SK-N-SH (cell line): ENCODE measurements around the gene HOXC11. TPM values are rescaled to one million over a fixed set of nuclear protein-coding genes. Genes with fewer than 3 reads are reported as not detected.

Experiments
- CTCF ChIA-PET: fragments of 300-600, 350-600 bp; formaldehyde crosslinking; extraction: SDS; loops from one replicate; lab custom pipeline; 2021; lab: Yijun Ruan, JAX
- POLR2A ChIA-PET: fragments of 350-600 bp; sonication (Branson Sonifier 250); formaldehyde crosslinking; extraction: SDS; loops from one replicate; lab custom pipeline; 2020; ENCODE audit warnings: antibody characterized with exemption, inconsistent platforms; lab: Yijun Ruan, JAX
- DNase-seq: peaks from one replicate; pipeline ENCODE4 v3.0.0; 2012
- H2AFZ ChIP-seq: fragments of 200-600 bp; sonication (generic); 2 replicates; pipeline ENCODE4 v1.8.1; 2016; ENCODE audit warnings: antibody characterized with exemption, mild to moderate bottlenecking, low read depth
- H3F3A ChIP-seq: fragments of 200-600 bp; sonication (generic); replicated peaks from 2 replicates; pipeline ENCODE3; 2016; ENCODE audit warnings: antibody characterized with exemption, mild to moderate bottlenecking; ENCODE audit not compliant: insufficient read depth
- H3K27ac ChIP-seq, 2 experiments: fragments of 200-500 bp in 1 of 2; fragments of 200-600 bp in 1 of 2; sonication (Bioruptor generic) in 1 of 2; sonication (generic), shearing (Covaris generic) in 1 of 2; 2 replicates each; pipeline versions ENCODE4 v1.5.1 to v1.6.1; 2014 to 2016; ENCODE audit warnings: low read depth in 2 of 2, inconsistent platforms in 1 of 2, low read length in 1 of 2, mild to moderate bottlenecking in 1 of 2, mixed read lengths in 1 of 2
- H3K27me3 ChIP-seq: fragments of 200-600 bp; sonication (generic), shearing (Covaris generic); 2 replicates; pipeline ENCODE4 v1.6.1; 2016; ENCODE audit warnings: mixed run types; ENCODE audit not compliant: insufficient read depth
- H3K36me3 ChIP-seq, 2 experiments: fragments of 200-500 bp in 1 of 2; fragments of 200-600 bp in 1 of 2; sonication (Bioruptor generic) in 1 of 2; sonication (generic) in 1 of 2; replicated peaks in 1 of 2; 2 replicates each; pipeline versions ENCODE3 to v1.5.1; 2014 to 2016; ENCODE audit warnings: low read length in 1 of 2, mild to moderate bottlenecking in 1 of 2; ENCODE audit not compliant: insufficient read depth in 2 of 2, control insufficient read depth in 1 of 2
- H3K4me1 ChIP-seq, 2 experiments: fragments of 200-500 bp in 1 of 2; fragments of 200-600 bp in 1 of 2; sonication (Bioruptor generic) in 1 of 2; sonication (generic), shearing (Covaris generic) in 1 of 2; 2 replicates each; pipeline versions ENCODE4 v1.5.1 to v1.6.1; 2014 to 2016; ENCODE audit warnings: low read depth in 1 of 2, low read length in 1 of 2, mixed run types in 1 of 2; ENCODE audit not compliant: insufficient read depth in 2 of 2, control insufficient read depth in 1 of 2
- H3K4me2 ChIP-seq: fragments of 200-600 bp; sonication (generic), shearing (Covaris generic); 2 replicates; pipeline ENCODE4 v1.6.1; 2017; ENCODE audit warnings: mixed run types
- H3K4me3 ChIP-seq, 2 experiments: fragments of 200-500 bp in 1 of 2; fragments of 200-600 bp in 1 of 2; sonication (Bioruptor generic) in 1 of 2; sonication (generic), shearing (Covaris generic) in 1 of 2; 2 replicates each; pipeline versions ENCODE4 v1.5.1 to v1.8.1; 2014 to 2016; ENCODE audit warnings: low read depth in 2 of 2, inconsistent platforms in 1 of 2, low read length in 1 of 2, mild to moderate bottlenecking in 1 of 2, mixed read lengths in 1 of 2, moderate library complexity in 1 of 2
- H3K79me2 ChIP-seq: fragments of 200-600 bp; sonication (generic); 2 replicates; pipeline ENCODE4 v1.8.1; 2017; ENCODE audit warnings: mild to moderate bottlenecking; ENCODE audit not compliant: insufficient read depth
- H3K9ac ChIP-seq: fragments of 200-600 bp; sonication (generic); 2 replicates; pipeline ENCODE4 v1.6.1; 2017; ENCODE audit warnings: mixed run types
- H3K9me2 ChIP-seq: fragments of 200-600 bp; sonication (generic); 2 replicates; pipeline ENCODE4 v1.6.1; 2017; ENCODE audit warnings: mixed run types
- H3K9me3 ChIP-seq: fragments of 200-600 bp; sonication (generic); 2 replicates; pipeline ENCODE4 v1.6.1; 2017; ENCODE audit warnings: mixed run types, mild to moderate bottlenecking, moderate library complexity
- H4K20me1 ChIP-seq: fragments of 200-600 bp; sonication (generic); 2 replicates; pipeline ENCODE4 v1.6.1; 2017; ENCODE audit warnings: mild to moderate bottlenecking, mixed run types; ENCODE audit not compliant: insufficient read depth
- CHD2 ChIP-seq: fragments of 150-350 bp; IDR thresholded peaks from 2 replicates; pipeline ENCODE4 v1.6.1; 2018; ENCODE audit warnings: low read length; ENCODE audit not compliant: partially characterized antibody
- EZH2phosphoT487 ChIP-seq: fragments of 200-600 bp; sonication (generic); IDR thresholded peaks from 2 replicates; pipeline ENCODE4 v1.6.1; 2017; ENCODE audit warnings: low read depth, mixed run types, mild to moderate bottlenecking, antibody characterized with exemption, moderate library complexity, borderline replicate concordance
- FOSL2 ChIP-seq: IDR thresholded peaks from 2 replicates; pipeline ENCODE4 v1.4.0; 2012; ENCODE audit warnings: low read depth, mild to moderate bottlenecking, moderate library complexity, borderline replicate concordance
- FOXJ3 ChIP-seq: sonication (generic); formaldehyde crosslinking; IDR thresholded peaks from 2 replicates; pipeline ENCODE4 v1.5.1; 2020; ENCODE audit warnings: mild to moderate bottlenecking, missing genetic modification reagents
- FOXM1 ChIP-seq: IDR thresholded peaks from 2 replicates; pipeline ENCODE4 v1.4.0; 2012; ENCODE audit warnings: low read depth, mild to moderate bottlenecking
- IRF3 ChIP-seq: fragments of 150-350 bp; IDR thresholded peaks from 2 replicates; pipeline ENCODE4 v1.6.1; 2016; ENCODE audit warnings: mild to moderate bottlenecking, low read depth, low read length
- JUND ChIP-seq: IDR thresholded peaks from 2 replicates; pipeline ENCODE4 v1.4.0; 2012
- MAX ChIP-seq: IDR thresholded peaks from 2 replicates; pipeline ENCODE4 v1.4.0; 2012; ENCODE audit warnings: low read depth
- NFIC ChIP-seq: IDR thresholded peaks from 2 replicates; pipeline ENCODE4 v1.4.0; 2012; ENCODE audit warnings: borderline replicate concordance
- RAD21 ChIP-seq: IDR thresholded peaks from 2 replicates; pipeline ENCODE4 v1.6.1; 2012; ENCODE audit warnings: mild to moderate bottlenecking, low read length
- RCOR1 ChIP-seq: fragments of 150-350 bp; IDR thresholded peaks from 2 replicates; pipeline ENCODE4 v1.6.1; 2017; ENCODE audit warnings: antibody characterized with exemption, low read length
- RFX5 ChIP-seq: IDR thresholded peaks from 2 replicates; pipeline ENCODE4 v1.6.1; 2012; ENCODE audit warnings: mild to moderate bottlenecking, improper control_type of control experiment, low read length
- RXRA ChIP-seq: IDR thresholded peaks from 2 replicates; pipeline ENCODE4 v1.4.0; 2012; ENCODE audit warnings: low read depth, mild to moderate bottlenecking, borderline replicate concordance
- SIN3A ChIP-seq: IDR thresholded peaks from 2 replicates; pipeline ENCODE4 v1.6.1; 2012; ENCODE audit warnings: low read depth, mild to moderate bottlenecking, low read length, moderate library complexity, borderline replicate concordance
- TAF1 ChIP-seq: IDR thresholded peaks from 2 replicates; pipeline ENCODE4 v1.6.1; 2012; ENCODE audit warnings: low read depth, mild to moderate bottlenecking, low read length, moderate library complexity, borderline replicate concordance
- TEAD4 ChIP-seq: IDR thresholded peaks from 2 replicates; pipeline ENCODE4 v1.4.0; 2012; ENCODE audit warnings: mild to moderate bottlenecking, borderline replicate concordance; ENCODE audit not compliant: insufficient read depth
- USF2 ChIP-seq: fragments of 150-350 bp; IDR thresholded peaks from 2 replicates; pipeline ENCODE4 v1.6.1; 2017; ENCODE audit warnings: antibody characterized with exemption, low read length, low read depth, borderline replicate concordance
- ZBTB33 ChIP-seq: IDR thresholded peaks from 2 replicates; pipeline ENCODE4 v1.4.0; 2012; ENCODE audit warnings: low read depth, borderline replicate concordance
- WGBS: methylation state at CpG from one replicate; pipeline ENCODE4 v1.1.6; 2017; ENCODE audit warnings: low lambda C conversion rate; 5-methylcytosine and 5-hydroxymethylcytosine counted together
- polyA plus RNA-seq, 3 experiments: library from polyadenylated mRNA; depleted of rRNA; stranded (reverse); fragments of >200 nt; gene quantifications; 2 replicates each; pipeline ENCODE4 v1.2.3, GENCODE V29; 2012

The HOXC11 gene
- polyA plus RNA-seq, 1 of the 3 experiments (the other 2 are of a cell fraction), result not detected

GRCh38 chr12:53992377-53992889 is 19.5 kb downstream of the HOXC11 start:
- no peak for DNase-seq
- WGBS, result 52% methylated on average over 7 of the region's 7 CpGs
- Histone ChIP-seq H3K27ac (no peak overlapping the region), H3K79me2 (no peaks in the 10 kb centered on the region), H3K4me3 (no peak overlapping the region), H3K9me3 (no peaks in the 10 kb centered on the region), H3K4me1 (peaks cover 0 to 4% of the 10 kb centered on the region in 2 experiments; a peak in 2 of 4 replicates), H3K4me2 (no peak overlapping the region), H3F3A (peaks cover 5% of the 10 kb centered on the region), H3K36me3 (no peaks in the 10 kb centered on the region)
- ChIA-PET CTCF (interaction anchor here (0.9 to 12.8 kb wide), 17 partner anchors 8 to 407 kb away, joined by 3 to 194 read pairs (median 6); partner anchors contain the start of genes HOTAIR, HOXC10, HOXC11 and HOXC5), POLR2A (no interaction called here)
- no peak for TF ChIP-seq SIN3A
- no peak for TF ChIP-seq MAX
- no peak for TF ChIP-seq EZH2phosphoT487
- no peak for TF ChIP-seq RCOR1
- no peak for TF ChIP-seq USF2
- no peak for TF ChIP-seq NFIC
- TF ChIP-seq TEAD4, result no peak
- no peak for TF ChIP-seq ZBTB33
- no peak for TF ChIP-seq RAD21
- TF ChIP-seq RXRA, result no peak
- TF ChIP-seq IRF3, result no peak
- no peak for TF ChIP-seq FOXJ3
- no peak for TF ChIP-seq JUND
- no peak for TF ChIP-seq CHD2
- no peak for TF ChIP-seq TAF1
- no peak for TF ChIP-seq RFX5
- no peak for TF ChIP-seq FOXM1
- no peak for TF ChIP-seq FOSL2
- TF ChIP-seq, all 33 proteins: peak for 0
- no peaks in the 10 kb centered on the region for H3K9me2 ChIP-seq
- no peak overlapping the region for H2AFZ ChIP-seq
- no peak overlapping the region for H3K9ac ChIP-seq
- H3K27me3 ChIP-seq, result peaks cover 88% of the 10 kb centered on the region
- no peaks in the 10 kb centered on the region for H4K20me1 ChIP-seq
